Activated T-cell treated with anti-CD3 and anti-CD28 coated beads for 24 hours (primary cell): ENCODE data around the gene UTP15.

Experiments used
- DNase-seq: peaks from one replicate; pipeline ENCODE4 v3.0.0-alpha.2; 2020; ENCODE audit warnings: low read depth

Gene UTP15, protein sequence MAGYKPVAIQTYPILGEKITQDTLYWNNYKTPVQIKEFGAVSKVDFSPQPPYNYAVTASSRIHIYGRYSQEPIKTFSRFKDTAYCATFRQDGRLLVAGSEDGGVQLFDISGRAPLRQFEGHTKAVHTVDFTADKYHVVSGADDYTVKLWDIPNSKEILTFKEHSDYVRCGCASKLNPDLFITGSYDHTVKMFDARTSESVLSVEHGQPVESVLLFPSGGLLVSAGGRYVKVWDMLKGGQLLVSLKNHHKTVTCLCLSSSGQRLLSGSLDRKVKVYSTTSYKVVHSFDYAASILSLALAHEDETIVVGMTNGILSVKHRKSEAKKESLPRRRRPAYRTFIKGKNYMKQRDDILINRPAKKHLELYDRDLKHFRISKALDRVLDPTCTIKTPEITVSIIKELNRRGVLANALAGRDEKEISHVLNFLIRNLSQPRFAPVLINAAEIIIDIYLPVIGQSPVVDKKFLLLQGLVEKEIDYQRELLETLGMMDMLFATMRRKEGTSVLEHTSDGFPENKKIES

DNA sequence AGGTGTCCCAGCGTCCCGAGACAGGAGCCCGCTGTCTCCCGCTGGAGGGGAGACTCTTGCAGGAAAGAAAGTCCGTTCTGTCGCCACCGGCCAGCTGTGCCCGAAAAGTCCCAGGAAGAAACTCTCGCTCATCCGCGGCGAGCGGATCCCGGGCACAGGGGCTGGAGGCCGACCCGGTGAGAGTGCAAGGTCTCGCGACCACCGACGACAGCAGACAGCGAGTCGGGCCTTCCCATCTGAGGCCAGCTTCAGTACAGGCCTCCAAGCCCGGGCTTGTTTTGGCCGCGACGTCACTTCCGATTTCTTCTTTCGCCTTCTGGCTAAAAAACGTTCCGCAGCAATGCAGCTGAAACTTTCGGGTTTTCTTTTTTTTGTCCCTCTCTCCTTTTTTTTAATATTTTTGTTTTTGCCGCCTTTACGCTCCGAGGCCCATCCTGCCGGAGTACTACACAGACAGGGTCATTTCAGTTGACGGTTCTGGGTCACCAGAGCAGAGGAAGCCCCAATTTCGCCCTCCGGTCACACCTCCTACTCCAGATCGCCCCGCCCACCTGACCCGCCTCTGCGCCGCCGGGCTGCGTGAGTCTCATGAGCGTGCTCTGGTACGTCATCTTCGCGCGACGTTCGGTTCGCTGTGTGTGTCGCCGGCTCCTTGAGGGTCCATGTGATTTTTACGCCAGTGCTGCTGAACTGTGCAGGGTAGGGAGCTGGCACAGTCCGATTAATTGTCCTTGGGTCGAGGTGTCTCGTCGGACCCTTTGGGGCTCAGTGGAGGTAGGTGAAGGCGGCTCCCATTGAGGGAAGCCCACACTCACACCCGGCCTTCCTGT lies at the start of gene UTP15, which contains the start of gene ANKRA2:
UTP15 (plus strand) TSS at position 605 of the 830 bp plus-strand sequence. CDS start 1,602 bp downstream, outside the sequence.
ANKRA2 (minus strand) TSS at position 501 of the 830 bp plus-strand sequence. CDS start 2,758 bp downstream, outside the sequence.
- DNase-seq = peak; percentile 98

DNA sequence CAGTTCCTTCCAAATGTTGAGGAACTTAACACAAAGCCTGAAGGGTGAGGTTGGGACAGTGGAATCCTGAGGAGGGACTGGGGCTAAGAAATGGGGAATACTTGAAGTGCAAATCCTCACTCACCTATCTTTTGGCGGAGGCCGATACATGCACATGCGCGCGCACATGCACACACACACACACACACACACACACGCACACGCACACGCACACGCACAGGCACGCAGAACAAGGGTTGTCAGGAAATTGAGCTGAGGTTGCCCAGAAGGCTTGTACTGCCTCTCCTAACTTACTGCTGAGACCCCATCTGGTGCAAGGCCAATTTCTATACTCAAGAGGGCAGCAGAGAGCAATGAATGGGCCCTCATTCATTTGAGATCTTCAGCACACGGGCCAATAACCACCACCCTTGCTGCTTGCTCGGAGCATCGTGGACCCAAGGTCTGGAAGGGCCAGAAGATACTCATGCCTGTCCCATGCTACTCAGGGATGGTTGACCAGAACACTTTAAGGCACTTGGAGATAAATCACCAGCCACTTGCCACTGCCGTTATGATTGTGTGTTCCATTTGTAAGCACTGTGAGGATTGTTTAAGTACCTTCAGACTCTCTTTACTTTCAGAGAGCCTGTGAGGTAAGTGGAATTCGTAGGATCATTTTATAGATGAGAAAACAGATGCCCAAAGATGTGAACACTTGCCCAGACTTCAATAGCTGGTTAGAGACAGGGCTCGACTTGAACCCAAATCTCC lies 45.8 kb upstream of the UTP15 start:
- DNase-seq = peak; percentile 64

DNA sequence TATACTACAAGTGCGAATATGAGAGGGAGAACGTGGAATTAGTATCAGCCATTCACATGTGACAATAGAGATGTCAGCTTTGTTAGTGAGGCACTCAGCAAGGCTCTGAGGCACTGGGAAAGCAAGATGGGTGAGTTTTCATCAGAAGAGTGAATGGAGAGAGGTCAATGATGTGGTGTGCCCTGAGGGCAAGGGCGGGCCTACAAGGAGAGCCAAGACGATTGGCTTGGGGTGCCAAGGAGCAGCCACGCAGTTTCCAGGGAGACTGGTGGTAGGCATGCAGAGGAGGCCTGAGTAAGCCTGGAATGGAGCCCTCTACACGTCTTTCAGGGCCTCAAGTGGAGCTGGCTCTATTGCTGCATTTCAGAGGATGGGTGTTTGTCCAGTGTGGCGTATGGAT lies 42.6 kb upstream of the UTP15 start:
- DNase-seq = no peak

DNA sequence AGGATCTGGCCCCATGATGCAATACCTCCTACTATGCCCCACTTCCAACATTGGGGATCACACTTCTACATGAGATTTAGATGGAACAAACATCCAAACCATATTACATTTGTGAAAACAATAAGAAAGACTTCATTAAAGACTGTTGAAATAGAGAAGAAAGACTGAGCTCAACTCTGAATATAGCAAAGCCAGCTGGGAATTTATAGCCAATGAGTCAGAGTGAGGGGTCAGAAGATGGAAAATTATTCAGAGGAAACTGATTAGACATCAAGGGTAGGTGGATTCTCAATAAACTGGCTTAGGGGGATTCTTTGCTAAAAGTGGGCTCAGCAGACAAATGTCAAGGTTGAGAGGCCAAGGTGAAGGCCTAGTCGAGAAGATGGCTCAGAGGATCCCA lies 41.7 kb upstream of the UTP15 start:
- DNase-seq = no peak

DNA sequence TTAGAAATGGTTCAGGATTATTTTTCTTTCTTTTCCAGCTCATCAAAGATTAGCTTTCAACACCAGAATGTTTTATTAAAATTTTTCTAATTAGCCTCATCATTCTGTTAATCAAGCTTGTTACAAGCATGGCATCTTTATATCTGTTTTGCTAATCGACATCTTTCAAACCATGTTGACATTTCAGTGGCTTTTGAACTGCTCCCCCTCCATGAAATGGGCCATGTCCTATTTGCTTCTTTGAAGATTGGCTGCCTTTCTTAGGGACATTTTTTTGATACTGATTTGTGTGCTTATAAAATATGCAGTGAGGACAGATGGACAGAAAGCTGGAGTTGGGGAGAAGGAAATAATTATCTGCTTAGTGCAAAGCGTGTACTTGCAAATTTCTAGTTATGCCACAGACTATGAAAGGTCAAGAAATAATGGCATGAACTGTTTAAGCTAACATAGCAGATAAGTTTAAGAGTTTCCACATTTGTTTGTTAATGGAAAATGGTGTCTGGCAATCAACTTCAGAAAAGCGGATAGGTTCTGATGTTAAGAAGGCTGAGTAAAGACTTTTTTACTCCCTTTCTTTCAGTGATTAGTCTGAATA lies 39.8 kb upstream of the UTP15 start:
- DNase-seq = no peak

DNA sequence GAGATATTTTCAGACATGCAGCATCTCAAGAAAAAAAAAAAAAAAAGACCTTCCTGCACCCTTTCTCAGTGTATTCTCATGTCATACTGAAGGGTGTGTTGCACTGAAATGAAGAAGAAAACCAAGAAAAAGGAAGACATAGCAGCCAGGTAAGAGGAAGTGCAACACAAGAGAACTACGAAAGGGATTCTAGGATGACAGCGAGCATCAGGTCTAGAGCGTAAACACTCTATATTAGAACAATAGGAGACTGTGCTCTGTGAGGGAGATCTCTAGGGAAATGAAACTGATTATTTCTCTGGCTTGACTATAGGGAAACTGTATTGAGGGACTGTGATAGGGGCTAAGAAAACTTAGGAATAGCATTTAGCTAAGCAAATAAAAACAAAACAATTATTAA lies 37.3 kb upstream of the UTP15 start:
- no peak for DNase-seq

DNA sequence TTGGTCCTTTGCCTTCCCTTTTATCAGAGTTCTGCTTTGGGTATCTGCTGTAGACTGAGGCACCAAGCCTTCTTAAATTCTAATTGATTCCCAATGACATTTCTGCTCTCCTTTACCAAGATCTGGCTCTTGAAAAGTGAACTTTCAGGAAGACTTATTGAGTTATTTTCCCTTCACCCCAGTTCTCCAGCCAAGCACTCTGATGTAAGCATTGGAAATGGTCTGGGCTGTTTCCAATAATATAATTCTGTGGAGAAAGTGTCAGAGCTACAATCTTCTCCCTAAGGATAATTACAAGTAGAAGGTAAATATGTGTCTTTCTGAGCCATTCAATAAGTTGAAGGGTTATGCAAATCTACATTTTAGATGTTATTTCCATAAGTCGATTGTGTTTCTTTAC lies 36.5 kb upstream of the UTP15 start:
- no peak for DNase-seq

- DNase-seq = no peak
Measured at GRCh38 chr5:73531356-73531755, 34.2 kb upstream of the UTP15 start.

DNA sequence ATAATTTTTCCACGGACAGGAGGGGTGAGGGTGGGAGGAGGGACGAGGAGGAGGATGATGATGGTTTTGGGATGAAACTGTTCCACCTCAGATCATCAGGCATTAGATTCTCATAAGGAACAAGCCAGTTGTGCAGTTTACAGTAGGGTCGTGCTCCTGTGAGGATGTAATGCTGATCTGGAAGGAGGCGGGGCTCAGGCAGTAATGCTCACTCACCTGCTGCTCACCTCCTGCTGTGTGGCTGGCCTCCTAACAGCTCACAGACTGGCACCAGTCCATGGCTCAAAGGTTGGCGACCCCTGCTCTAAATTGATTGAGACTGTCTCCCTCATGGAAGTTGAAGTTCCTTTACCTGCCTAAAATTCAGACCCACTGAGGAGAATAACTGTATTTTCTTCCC lies 33.3 kb upstream of the UTP15 start:
- DNase-seq = no peak

- DNase-seq = no peak
Measured at GRCh38 chr5:73534011-73534644, 31.4 kb upstream of the UTP15 start.

- no peak for DNase-seq
Measured at GRCh38 chr5:73534971-73535370, 30.6 kb upstream of the UTP15 start.

DNA sequence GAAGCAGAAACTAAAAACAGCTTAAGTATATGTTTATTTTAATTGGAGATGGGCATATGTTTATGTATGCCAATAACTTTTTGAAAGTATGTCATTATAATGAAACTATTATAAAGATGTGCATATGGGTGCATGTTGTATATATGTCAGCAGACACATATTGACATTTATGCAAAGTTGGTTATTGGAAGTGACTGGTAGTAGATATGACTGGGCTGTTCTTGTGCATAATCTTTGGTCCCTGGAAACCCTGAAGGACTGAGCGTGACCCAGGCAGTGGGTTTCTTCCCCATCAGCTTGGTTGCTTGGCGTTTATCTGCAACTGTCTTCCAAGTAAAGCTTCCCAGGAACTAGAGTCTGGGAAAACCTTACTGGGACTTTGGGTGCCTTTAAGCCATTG lies 25.8 kb upstream of the UTP15 start:
- no peak for DNase-seq

GRCh38 chr5:73540192-73540591 lies 25.4 kb upstream of the UTP15 start:
- DNase-seq = no peak

DNA sequence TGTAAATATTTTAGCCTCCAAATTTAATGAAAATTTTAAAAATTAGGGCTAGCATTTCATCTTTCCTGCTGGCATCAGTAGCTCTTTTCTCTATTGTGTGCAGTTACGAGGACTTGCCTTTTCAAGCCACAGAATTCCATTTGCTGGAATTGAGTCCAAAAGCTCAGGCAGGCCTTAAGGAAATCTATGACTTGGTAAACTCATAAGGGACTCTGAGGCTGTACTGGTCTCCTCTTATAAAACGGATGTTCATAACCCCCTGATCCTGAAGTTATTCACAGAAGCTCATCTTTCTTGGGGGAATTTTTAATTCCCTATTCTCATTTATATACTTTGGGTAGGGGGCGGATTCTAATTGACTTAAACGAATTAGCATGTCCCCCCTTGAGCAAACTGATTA lies 23.5 kb upstream of the UTP15 start:
- no peak for DNase-seq

DNA sequence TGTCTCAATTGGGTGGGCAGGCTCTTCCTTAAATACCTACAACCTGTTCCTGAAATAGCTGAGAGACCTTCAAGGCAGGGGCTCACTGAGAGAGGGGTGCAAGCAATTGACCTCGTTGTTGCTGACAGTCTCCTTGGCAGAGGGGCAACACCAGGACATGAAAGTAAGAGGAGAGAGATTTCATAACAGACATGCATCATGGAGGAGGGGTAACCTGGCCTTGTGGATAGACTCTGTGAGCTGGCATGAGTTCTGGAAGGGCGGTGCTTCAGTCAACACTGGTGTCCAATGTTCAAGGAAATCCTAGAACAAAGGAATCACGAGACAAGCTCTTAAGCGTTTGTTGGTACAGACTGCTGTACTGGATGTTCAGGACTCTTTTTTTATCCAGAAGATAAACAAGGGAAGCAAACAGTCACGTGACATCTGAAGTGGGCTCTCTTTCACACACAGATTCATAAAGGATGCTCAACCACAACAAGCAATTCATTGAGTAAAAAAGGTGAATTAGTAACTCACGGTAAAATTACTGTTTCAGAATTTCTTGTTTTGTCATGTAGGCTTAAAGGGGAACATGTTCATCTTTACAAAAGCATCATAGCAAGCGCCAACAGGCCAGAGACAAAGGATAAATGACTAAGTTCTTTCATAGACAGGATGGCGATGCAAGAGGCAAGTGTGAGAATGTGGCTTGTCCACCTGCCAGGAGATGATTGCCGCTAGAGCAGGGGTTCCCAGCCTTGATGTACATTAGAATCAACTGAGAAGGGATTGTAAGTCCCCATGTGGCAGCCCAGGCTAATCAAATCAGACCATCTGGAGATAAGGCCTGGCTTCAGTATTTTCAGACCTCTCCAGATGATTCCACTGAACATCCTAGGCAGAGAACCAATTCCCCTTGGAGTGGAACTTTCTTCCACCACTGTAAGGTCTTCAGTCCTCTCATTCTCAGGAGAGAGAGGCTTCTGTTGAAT lies 20.8 kb upstream of the UTP15 start:
- DNase-seq = no peak

DNA sequence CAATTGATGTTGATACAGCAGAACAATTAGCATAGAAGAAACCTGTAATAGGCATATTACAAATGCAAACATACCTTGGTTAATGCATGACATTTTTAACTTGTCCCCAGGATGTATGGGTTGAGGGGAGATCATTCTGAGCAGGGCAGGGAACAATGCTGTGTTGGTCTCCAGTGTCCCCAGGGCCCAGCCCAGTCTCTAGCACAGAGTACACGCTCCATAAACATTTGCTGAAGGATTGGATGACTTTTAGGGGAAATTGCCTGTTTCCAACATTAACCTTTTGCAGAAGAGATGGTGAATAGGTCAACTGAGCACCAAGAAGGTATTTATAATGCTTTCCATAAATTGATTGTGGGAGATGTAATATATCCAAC lies 20.2 kb upstream of the UTP15 start:
- no peak for DNase-seq

DNA sequence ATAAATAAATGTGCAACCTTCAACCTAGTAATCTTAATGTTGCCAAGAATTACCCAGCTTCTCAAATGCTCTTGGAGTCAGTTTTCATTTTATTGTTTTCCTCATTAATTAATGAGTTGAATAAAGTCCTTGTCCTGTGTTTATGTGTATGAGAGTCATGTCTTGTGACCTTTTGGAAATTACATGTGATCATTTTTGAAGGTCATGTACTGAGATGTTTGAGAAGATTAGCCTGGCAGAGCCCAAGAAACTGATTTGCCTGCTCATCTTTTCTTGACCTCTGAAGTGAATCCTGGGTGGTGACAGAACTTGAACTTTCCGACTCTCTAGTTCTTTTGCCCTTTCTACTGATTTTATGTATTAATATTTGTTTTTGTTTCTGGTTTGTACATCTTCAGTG lies 15.5 kb upstream of the UTP15 start:
- DNase-seq = no peak

DNA sequence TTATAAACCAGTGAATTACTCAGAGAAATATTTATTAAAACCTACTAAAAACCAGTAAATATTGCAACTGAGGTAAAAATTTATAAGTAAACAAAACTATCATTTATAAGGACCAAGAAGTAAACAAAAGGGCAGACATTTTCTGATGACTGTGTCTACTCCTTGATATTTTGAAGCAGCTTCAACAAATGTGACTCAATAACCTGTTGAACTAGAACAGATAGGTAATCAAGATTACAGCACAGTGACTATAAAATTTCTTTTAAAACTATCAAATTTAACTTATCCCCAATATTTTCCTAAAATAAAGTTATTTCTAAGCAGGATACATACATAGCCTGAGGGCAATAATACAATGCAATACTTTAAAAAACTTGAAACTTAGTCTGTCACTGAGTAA lies 12.9 kb upstream of the UTP15 start:
- no peak for DNase-seq

GRCh38 chr5:73558950-73559349 lies 6.6 kb upstream of the UTP15 start:
- no peak for DNase-seq

DNA sequence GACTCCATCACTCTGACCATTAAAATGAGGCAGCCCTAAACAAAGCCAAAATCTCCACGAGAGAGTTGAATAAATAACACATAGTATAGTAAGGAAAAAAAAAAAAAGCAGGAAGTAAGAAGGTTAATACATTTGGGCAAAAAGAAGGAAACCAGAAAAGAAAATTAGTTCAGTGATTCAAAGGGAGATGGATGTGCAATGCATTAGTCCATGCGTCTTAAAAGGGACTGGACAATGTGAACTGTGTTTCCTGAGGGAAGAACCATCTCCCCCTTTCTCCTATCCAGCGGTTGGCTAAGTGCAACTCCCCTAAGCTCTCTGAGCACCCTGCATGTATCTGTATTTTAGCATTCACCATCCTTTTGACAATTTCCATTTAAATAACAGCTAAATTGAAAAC lies 1.5 kb upstream of the UTP15 start:
- DNase-seq = no peak
